Measurements from ENCODE around the gene PLA2G4B. TPM values are rescaled to one million over a fixed set of nuclear protein-coding genes. Genes with fewer than 3 reads are reported as not detected.

Gene PLA2G4B
- total and polyA plus RNA-seq, 10 of the 15 experiments (the other 5 are each of a cell fraction or from before 2014, with no cell fraction given), result 0.22 to 6.6 (median 2.9) TPM

GRCh38 chr15:41839781-41840491 is 1.3 kb downstream of the PLA2G4B start:
- POLR2A ChIA-PET, result no interaction called here
- intact Hi-C loops (cut with micrococcal nuclease; ENCODE audit: unreplicated experiment) (no loop called here), in situ Hi-C loops (cut with MboI) (no loop called here)
- no TSS peak for BruUV-seq (replicated peaks)
- CTCF ChIA-PET, result no interaction called here
- H3K9me3 ChIP-seq (replicated peaks; ENCODE audit: control insufficient read depth, insufficient read depth, low read length), result no peaks in the 10 kb centered on the region
- no peaks in the 10 kb centered on the region for H4K20me1 ChIP-seq (ENCODE audit: control insufficient read depth, insufficient read depth)
- H3K4me3 ChIP-seq, result no peak overlapping the region
- RAD21 ChIA-PET (ENCODE audit: unreplicated experiment), result no interaction called here
- DNase-seq (ENCODE audit: low read depth, low spot score) (no peak), FAIRE-seq (no peak), ATAC-seq (no peak)
- H3K27me3 ChIP-seq (replicated peaks in 1 of 2; ENCODE audit: control insufficient read depth in 2 of 2, insufficient read depth in 2 of 2, low read length in 1 of 2), result no peaks in the 10 kb centered on the region
- 81% methylated on average over 14 of the region's 16 CpGs for WGBS (ENCODE audit: insufficient coverage, insufficient replicate concordance, low lambda C conversion rate, missing lambda C conversion rate)
- H3K27ac ChIP-seq (ENCODE audit: control insufficient read depth, insufficient read depth), result no peak overlapping the region
- no peak overlapping the region for H2AFZ ChIP-seq (ENCODE audit: control insufficient read depth, low read depth, low read length)
- H3K9ac ChIP-seq (ENCODE audit: control insufficient read depth, insufficient read depth, low read length), result no peak overlapping the region
- no peaks in the 10 kb centered on the region for H3K36me3 ChIP-seq (ENCODE audit: control insufficient read depth in 2 of 2, insufficient read depth in 2 of 2, low read length in 1 of 2)
- no peaks in the 10 kb centered on the region for H3K79me2 ChIP-seq (ENCODE audit: control insufficient read depth, insufficient read depth, low read length)
- no peak overlapping the region for H3K4me2 ChIP-seq (ENCODE audit: control insufficient read depth, insufficient read depth)
- TF ChIP-seq NKRF (conservative IDR thresholded peaks at IDR 0.05) (no peak), ASH2L (IDR thresholded peaks at IDR 0.05; ENCODE audit: borderline replicate concordance, low read depth) (no peak), HDAC2 (IDR thresholded peaks at IDR 0.05) (no peak), HDGF (IDR thresholded peaks at IDR 0.05) (no peak), TCF12 (IDR thresholded peaks at IDR 0.05; ENCODE audit: low read depth, low read length) (no peak), RELA (IDR thresholded peaks at IDR 0.05; ENCODE audit: borderline replicate concordance, partially characterized antibody) (no peak), DPF2 (IDR thresholded peaks at IDR 0.05) (no peak), SMC3 (IDR thresholded peaks at IDR 0.05; ENCODE audit: borderline replicate concordance, low read length) (no peak), ELK1 (IDR thresholded peaks at IDR 0.05; ENCODE audit: low read depth, low read length) (no peak), ZBTB33 (IDR thresholded peaks at IDR 0.05) (no peak), ATF3 (IDR thresholded peaks at IDR 0.05; ENCODE audit: borderline replicate concordance, extremely low read depth, low read depth, low read length) (no peak), NFYB (IDR thresholded peaks at IDR 0.05; ENCODE audit: insufficient read depth, low read depth, low read length) (no peak), E4F1 (IDR thresholded peaks at IDR 0.05; ENCODE audit: borderline replicate concordance, partially characterized antibody) (no peak)
- no peaks in the 10 kb centered on the region for H3K4me1 ChIP-seq (ENCODE audit: control insufficient read depth, insufficient read depth, low read length)
- SMC1A ChIA-PET (ENCODE audit: uncharacterized antibody, unreplicated experiment), result no interaction called here

Measured in GM12878 (cell line).